HG02763 (cell line): ENCODE data around the gene IFNK.

Experiments used
- ATAC-seq: cut with Tn5 transposase; IDR thresholded peaks from one replicate; pipeline ENCODE4 v1.9.1; 2021; ENCODE audit warnings: mild to moderate bottlenecking, moderate library complexity; ENCODE audit not compliant: unreplicated experiment

The IFNK gene

GRCh38 chr9:27572061-27572460 is 48.0 kb downstream of the IFNK start:
- ATAC-seq: no peak

GRCh38 chr9:27572566-27572917 is 48.5 kb downstream of the IFNK start:
- peak; percentile 28 for ATAC-seq

GRCh38 chr9:27572918-27573633 is 49.0 kb downstream of the IFNK start, which contains the start of gene C9orf72:
Gene C9orf72, minus strand, starts transcription at chr9:27573481. Its CDS starts 6,361 bp downstream, at chr9:27567120.
- peak; percentile 65 for ATAC-seq

- peak; percentile 87 for ATAC-seq
These were observed 49.8 kb downstream of the IFNK start for GRCh38 chr9:27573634-27574590.
